SKM-1 (cell line): ENCODE data around the gene P2RX7.
"Not testable (repeated sequence)": the region's sequence is repeated elsewhere in the genome, so short reads cannot be mapped to it uniquely, and the experiment has no call there.

Experiments
- DNase-seq: peaks from one replicate; lab custom pipeline; 2025; ENCODE audit not compliant: unreplicated experiment; lab: John Stamatoyannopoulos, UW

Gene P2RX7

DNA sequence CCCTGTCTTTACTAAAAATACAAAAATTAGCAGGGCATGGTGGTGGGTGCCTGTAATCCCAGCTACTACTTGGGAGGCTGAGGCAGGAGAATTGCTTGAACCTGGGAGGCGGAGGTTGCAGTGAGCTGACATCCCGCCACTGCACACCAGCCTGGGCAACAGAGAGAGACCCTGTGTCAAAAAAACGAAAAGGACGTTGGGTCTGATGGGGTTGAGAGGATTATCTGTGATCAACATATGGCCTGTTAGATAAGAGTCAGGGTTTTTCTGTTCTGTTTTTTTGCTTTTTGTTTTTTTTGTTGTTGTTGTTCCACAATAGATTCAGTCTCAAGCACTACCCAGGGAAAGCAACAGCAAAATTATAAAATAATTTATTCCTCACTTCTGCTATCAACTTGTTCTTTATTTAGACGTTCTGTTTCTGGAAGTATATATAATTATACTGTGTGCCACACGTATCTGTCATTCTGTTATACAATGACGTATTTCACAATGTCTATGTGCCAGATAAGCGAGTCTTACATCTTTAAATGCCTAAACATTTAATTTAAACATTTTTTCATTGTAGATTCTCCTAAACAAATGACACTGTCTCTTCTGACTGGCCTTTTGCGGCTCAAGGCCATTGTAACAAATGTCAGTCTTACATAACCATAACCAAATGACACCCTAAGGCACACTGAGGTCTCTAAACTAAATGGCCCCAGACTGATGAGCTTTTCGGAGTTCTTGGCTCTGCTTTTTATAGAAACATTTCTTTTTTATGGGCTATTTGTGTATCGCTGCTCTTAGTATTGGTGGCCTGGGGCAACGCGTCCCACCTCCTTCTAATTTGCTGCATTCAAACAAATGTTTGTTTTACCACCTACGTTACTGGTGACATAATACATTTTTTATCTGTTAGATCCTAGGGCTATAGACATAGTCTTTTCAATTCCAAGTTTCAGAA is 70.0 kb downstream of the P2RX7 start:
- DNase-seq = no peak

DNA sequence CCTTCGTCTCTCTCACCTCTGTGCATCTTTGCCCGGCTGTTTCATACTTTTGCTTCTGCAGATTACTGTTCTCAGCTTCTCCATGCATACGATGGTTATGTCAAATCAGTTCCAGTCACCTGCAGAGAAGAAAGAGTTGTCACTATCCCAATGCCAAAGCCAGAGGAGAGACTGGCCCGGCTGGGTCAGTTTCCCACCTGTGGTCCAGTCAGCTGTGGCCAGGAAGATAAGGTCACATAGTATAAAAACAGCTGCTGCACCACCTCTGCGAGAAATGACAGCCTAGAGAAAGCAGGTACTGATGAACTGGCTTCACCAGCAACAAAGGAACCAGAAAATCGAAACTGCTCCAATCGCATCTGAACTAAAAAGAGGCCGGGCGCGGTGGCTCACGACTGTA is 70.8 kb downstream of the P2RX7 start:
- DNase-seq = no peak

- no peak for DNase-seq
Measured at GRCh38 chr12:121205491-121205890, 72.8 kb downstream of the P2RX7 start.

GRCh38 chr12:121208571-121208970 is 75.9 kb downstream of the P2RX7 start:
- not testable (repeated sequence) for DNase-seq

DNA sequence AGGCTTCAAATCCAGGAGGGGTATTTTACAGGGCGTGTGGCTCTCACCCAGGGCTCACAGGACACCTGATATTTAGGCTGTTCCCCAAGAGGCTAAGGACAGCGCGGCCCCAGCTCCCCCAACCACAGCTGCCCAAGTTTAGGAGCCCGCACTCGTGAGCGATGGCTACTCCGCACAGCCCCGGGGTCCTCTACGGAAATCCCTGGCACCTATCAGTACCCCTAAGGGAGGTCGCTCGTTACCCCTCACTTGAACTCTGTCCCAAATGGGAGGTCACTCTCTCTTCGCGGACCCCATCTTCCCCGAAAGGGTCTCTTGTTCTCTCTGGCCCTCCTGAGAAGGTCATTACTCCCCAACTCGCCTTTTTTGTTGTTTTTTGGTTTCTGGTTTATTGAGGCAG is 76.5 kb downstream of the P2RX7 start:
- no peak for DNase-seq

DNA sequence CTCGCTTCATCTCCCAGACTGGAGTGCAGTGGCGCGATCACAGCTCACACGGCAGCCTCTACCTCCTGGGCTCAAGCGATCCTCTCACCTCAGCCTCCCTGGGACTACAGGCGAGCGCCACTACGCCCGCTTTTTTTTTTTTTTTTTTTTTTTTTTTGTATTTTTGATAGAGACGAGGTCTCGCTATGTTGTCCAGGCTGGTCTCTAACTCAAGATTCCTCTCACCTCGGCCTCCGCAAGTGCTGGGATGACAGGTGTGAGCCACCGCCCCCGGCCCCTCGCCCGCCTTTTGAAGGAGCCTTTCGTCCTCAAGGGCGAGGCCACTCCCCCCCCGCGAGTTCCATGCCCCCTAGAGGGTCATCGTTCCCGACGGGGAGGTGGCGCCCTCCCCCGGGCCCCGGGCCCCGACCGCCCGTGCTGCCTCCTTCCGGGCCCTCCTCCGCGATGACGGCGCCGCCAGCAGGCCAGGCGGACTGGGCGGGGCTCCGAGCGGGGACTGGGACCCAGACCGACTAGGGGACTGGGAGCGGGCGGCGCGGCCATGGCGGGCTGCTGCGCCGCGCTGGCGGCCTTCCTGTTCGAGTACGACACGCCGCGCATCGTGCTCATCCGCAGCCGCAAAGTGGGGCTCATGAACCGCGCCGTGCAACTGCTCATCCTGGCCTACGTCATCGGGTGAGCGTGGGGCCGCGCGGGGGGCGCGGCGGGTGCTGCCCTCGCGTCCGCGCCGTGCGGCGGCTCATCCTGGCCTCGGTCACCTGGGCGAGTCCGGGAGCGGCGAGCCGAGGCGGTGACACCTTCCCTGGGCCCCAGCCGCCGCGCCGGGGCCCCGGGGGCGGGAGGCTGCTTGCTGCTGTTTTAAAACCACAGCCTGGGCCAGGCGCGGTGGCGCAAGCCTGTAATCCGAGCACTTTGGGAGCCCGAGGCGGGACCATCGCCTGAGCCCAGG is 77.2 kb downstream of the P2RX7 start, which contains the start of gene P2RX4:
TSS of gene P2RX4 (plus strand) at position 506 of the 949 bp plus-strand sequence. CDS start at position 542, 36 bp downstream.
- DNase-seq = no peak

DNA sequence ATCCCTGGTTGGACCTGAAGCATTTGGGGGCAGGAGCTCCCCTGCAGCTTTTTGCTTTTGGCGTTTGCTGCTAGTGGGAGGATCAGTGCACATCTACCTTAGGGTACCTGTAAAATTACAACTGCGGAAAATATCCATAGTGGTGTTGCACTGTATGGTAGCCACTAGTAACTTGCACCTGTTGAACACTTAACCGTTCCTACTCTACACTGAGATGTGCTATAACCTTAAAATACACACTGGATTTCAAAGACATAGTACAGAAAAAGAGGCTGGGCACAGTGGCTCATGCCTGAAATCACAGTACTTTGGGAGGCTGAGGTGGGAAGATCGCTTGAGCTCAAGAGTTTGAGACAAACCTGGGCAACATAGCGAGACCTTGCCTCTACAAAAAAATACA is 80.2 kb downstream of the P2RX7 start:
- no peak for DNase-seq

- no peak for DNase-seq
Measured at GRCh38 chr12:121214166-121214777, 81.6 kb downstream of the P2RX7 start.

- no peak for DNase-seq
Measured at GRCh38 chr12:121214855-121215745, 82.4 kb downstream of the P2RX7 start.

- no peak for DNase-seq
Measured at GRCh38 chr12:121216102-121216501, 83.4 kb downstream of the P2RX7 start.

GRCh38 chr12:121217063-121217462 is 84.4 kb downstream of the P2RX7 start:
- DNase-seq = no peak

DNA sequence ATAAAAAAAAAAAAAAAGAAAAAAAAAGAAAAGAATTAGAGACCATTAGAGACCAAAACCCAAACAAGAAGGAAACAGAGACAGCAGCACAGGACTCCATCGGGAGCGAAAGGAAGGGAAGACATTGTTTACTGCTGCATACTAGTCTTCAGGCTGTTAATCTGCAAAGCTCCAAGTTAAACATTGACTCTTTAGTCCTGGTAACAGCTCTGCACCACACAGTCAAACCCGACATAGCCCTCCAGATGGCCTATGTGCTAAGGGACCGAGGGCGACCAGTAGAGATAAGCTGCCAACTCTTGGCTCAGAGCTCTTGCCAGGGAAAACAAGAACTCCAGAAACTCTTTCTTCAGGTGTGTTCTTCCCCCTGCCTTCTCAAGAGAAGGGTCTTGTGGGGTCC is 85.1 kb downstream of the P2RX7 start:
- DNase-seq = no peak

DNA sequence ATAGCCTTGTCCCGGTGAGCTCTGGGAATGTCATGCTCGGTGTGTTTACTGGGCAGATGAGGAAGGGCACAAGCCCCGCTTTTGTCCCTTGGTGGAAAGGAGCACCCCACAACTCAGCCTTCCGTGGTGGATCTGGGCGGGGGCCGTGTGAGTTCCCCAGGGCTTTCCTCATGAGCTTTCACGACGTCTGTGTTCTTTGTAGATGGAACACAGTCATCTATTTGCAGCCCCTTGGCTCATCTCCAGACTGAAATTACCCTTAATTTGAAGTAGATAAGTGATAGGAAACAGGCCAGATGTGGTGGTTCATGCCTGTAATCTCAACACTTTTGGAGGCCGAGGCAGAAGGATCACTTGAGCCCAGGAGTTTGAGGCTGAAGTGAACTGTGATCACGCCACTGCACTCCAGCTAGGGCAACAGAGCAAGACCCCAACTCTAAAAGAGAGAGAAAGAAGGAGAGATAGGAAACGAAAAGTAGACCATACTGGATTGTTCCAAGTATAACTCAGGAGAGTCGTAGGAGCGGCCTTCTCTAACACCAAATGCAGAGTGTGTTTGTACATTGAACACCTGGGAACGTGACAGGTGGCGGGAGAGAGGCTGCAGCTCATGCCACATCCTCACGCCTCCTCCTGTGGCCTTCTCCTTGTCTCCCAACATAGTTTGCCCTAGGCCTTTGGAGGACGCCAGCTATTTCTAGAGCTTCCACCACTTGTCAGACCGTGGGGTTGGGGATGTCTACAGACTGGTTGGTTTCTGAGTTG is 86.1 kb downstream of the P2RX7 start:
- DNase-seq = no peak

DNA sequence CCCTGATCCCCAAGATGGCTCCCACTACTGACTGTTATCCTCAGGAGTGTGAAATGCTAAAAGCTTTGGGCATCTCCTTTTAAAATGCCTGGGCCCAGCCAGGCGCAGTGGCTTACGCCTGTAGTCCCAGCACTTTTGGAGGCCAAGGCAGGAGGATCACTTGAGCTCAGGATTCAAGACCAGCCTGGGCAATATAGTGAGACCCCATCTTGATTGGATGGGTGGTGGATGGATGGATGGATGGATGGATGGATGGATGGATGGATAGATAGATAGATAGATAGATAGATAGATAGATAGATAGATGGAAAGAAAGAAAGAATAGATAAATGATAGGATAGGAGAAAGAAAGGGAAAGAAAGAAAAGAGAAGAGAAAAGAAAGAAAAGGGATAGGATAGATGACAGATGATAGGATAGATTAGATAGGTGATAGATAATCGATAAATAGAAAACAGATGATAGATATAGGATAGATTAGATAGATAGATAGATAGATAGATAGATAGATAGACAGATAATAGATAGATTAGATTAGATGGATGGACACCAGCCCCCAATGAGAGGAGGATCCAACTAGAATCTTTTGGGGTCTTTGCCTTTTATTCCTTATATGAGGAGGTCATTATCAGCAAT is 86.8 kb downstream of the P2RX7 start:
- no peak for DNase-seq

DNA sequence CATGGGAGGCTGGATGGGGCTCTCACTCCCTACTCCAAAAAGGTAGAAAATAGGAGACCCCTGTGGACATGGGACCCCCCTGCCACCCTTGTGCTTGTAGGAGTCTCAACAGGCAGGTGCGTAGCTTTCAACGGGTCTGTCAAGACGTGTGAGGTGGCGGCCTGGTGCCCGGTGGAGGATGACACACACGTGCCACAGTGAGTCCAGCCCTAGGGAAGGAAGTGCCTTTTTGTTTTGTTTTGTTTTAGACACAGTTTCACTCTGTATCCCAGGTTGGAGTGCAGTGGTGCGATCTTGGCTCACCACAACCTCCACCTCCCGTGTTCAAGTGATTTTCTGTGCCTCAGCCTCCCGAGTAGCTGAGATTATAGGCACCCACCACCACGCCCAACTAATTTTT is 90.2 kb downstream of the P2RX7 start:
- no peak for DNase-seq

- no peak for DNase-seq
Measured at GRCh38 chr12:121223292-121224285, 90.9 kb downstream of the P2RX7 start.

GRCh38 chr12:121224591-121224990 is 91.9 kb downstream of the P2RX7 start:
- DNase-seq = no peak

DNA sequence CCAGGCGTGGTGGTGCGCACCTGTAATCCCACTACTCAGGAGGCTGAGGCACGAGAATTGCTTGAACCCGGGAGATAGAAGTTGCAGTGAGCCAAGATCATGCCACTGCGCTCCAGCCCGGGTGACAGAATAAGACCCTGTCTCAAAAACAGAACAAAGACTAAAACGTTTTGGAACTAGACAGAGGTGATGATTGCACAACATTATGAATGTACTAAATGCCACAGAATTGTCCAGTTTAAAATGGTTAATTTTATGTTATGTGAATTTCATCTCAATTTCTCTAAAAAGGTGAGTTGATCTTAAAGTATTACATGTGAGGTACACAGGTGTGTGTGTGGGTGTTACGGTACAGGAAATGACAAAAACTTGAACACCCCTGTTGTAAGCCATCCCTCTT is 93.7 kb downstream of the P2RX7 start:
- no peak for DNase-seq
